ENCODE data around the gene DCDC1.
"Not testable (repeated sequence)": the region's sequence is repeated elsewhere in the genome, so short reads cannot be mapped to it uniquely, and the experiment has no call there.

The DCDC1 gene

GRCh38 chr11:30983776-30984441 lies 385.6 kb downstream of the DCDC1 start:
- peak; percentile 75 for DNase-seq

DNA sequence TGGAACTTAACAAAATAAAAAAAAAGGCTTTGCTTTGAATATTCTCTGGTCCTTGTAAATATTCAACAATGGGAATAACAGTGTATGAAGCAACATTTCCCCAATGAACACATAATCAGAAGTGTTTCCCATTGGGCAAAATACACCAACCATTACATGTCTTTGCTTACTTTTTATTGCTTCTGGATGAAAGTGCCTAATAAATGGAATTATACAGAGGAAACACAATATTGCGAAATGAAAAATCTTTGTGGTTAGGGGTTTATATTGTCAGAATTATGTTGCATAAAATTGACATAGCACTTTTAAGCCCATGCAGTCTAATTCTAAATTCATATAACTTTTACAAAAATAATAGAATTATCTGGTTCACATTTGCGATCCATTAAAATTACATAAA lies 386.4 kb downstream of the DCDC1 start:
- peak; percentile 35 for DNase-seq

GRCh38 chr11:30967579-30967978 lies 402.0 kb downstream of the DCDC1 start:
- DNase-seq: no peak

DNA sequence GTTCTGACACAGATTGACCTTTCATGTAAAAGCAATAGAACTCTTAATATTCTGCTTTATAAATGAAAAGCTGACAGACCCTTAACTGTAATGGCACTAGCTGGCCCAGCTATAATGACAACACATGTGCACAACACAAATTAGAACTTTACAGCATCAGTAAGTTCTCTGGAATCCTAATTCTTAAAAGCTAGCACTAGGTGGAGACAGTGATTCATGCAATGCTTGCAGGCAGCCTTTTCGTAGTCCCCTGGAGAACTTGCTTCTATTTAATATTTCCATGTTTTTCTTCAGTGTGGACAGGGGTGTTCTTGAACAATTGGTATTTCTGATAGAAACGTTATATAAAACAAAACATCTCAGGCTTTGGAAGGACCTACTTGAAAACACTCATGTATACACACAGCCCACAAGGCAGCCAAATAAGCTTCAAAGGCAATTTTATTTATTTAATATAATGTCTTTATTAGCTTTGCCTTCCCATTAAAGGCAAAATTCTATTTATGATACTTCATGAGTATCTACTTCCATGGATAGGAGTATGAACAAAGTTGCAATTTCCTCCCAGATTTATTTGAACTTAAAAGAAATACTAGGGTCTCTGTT lies 409.0 kb downstream of the DCDC1 start:
- peak; percentile 92 for DNase-seq

- DNase-seq: no peak
Observed at GRCh38 chr11:30956751-30957150, 412.8 kb downstream of the DCDC1 start.

DNA sequence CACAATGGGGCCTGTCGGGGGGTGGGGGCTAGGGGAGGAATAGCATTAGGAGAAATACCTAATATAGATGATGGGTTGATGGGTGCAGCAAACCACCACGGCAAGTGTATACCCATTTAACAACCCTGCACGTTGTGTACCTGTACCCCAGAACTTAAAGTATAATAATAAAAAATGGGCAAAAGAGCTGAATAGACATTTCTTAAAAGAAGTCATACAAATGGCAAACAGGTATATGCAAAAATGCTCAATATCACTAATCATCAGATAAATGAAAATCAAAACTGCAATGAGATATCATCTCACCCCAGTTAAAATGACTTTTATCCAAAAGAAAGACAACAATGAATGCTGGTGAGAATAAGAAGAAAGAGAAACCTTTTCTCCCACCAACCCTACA lies 419.7 kb downstream of the DCDC1 start:
- no peak for DNase-seq

GRCh38 chr11:30947715-30948114 lies 421.8 kb downstream of the DCDC1 start:
- not testable (repeated sequence) for DNase-seq

GRCh38 chr11:30938810-30939209 lies 430.7 kb downstream of the DCDC1 start:
- DNase-seq: no peak

DNA sequence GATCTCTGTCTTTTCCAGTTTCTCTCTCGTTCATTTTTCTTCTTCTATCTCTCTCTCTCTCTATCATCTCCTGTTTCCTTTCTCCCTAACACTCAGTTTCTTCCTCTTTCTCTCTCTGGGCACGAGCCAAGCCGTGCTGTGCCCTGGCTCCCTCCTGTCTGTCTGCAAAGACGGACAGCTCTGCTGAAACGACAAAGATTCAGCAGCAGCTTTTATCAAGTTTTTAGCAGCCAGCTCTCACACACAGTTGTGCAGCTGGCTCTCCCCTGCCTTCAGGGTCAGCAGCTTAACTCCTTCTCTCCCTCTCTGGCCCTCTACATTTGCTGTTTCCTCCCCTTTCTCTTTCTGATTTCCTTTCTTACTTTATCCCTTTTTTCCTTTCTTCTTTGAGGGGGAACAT lies 431.4 kb downstream of the DCDC1 start:
- DNase-seq: no peak

GRCh38 chr11:30936491-30936890 lies 433.0 kb downstream of the DCDC1 start:
- no peak for DNase-seq

DNA sequence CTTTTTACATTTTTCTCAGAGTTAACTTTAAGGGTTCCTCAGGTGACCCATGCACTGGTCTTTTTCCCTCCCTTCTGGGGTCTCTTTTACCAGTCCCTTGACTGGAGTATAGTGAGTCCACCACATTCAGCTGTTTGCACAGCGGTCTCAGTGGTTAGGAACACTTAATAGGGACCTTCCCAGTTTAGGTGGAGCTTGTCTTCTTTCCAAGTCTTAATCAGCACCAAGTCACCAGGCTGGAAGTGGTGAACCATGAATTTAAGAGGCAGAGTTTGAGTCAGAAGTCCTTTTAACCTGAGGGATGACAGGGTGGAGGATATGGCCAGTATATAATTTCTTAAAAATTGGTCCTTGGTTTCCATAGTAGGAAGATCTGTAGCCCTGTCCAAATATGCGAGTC lies 433.7 kb downstream of the DCDC1 start:
- no peak for DNase-seq

DNA sequence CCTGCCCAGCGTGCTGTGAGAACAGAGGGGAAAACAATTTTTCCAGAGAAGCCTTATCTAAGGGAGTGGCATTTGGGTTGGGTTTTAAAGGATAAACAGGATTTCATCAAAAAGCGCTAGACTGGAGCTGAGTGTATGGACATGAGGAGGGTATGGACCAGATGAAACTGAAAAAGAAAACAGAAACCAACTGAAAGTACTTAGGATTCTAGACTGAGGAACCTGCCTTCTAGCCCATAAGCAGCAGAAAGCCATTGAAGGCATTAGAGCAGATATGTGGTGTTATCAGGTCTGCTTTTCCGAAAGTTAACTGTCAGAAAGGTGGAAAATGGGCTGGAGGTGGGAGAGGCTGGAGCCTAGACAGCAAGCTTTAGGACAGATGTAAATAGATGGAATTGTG lies 443.4 kb downstream of the DCDC1 start:
- DNase-seq: no peak

DNA sequence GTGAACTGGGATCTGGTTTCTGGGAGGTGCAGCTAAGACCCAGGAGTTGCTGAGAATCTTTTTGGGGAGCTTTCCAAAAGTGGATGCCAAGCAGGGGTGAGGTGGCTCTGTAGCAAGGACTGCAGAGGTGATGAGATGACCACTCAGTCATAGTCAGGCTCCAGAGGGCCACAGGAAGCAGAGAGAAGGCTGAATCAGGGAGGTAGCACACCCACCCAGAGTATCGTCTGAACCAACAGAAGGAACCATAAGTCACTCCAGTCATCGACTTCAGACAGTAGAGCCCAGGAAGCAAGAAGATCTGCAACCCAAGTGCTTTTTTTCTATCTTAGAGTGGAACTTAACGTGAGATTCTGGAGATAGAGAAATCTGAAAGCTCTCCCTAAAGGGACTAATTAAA lies 447.7 kb downstream of the DCDC1 start:
- DNase-seq: peak; percentile 19

- no peak for DNase-seq
Observed at GRCh38 chr11:30919389-30920152, 450.0 kb downstream of the DCDC1 start.

- DNase-seq: peak; percentile 87
Observed at GRCh38 chr11:30917859-30918478, 451.6 kb downstream of the DCDC1 start.

DNA sequence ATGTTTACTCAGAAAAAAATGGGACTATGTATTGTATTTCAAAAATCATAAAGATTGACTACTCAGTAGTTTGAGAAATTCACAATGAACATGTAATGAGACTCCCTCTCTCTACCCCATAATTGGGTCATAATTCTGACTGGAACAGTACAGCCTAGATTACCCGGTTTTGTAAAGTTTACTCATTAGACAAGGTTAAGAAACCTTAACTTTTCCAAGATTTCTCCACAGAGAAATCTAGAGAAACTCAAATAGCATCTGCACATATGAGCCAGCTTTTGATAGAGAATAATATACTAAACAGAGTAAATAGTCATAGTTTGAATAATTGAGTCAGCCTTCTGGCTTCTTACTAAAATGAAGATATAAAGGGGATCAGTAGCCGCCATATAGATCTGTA lies 452.3 kb downstream of the DCDC1 start:
- peak; percentile 35 for DNase-seq

DNA sequence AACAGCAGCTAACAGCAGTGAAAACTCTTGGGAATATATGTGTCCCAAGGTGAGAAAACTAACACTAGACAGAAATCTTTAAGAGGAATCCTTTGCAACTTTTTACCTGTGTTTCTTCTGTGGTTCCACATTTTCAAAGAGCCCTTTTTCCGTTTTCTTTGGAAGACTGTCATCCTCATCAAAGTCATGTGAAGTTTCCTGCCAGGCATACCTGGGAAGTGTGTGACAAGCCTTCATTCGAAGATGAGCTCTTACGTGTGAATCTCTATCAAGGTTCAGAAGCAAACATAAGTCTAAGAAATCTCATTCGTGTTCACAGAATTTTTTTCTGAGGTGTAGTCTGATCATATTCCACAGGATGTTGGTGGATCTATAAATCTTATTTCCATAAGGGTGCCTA lies 452.8 kb downstream of the DCDC1 start:
- peak; percentile 23 for DNase-seq

DNA sequence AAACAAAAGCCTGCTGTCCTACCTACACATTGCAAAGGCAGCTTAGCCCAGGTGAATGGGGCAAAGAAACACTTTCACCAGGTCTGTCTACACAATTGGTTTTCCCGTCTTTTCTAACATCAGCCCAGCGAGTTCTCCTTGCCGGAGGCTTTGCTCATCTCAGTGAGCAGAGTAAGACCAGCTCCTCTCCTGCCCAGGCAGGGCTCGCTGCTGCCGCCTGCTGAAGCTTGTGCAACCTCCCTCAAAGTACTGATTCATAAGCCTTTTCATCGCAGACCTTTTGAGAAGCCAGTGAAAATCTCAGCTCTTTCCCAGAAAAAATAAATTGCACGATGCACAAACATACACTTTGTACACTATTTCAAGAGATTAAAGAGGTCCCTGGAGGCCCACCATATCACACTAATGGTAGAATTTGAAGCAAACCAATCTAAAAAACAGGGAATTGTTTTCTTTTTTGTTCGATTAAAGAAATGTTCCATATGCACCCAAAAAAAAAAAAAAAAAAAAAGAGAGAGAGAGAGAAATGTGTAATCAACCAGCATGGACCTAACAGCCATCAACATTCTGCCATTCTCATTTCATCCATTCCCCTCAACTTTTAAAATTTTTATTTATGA lies 455.3 kb downstream of the DCDC1 start:
- DNase-seq: peak; percentile 94

DNA sequence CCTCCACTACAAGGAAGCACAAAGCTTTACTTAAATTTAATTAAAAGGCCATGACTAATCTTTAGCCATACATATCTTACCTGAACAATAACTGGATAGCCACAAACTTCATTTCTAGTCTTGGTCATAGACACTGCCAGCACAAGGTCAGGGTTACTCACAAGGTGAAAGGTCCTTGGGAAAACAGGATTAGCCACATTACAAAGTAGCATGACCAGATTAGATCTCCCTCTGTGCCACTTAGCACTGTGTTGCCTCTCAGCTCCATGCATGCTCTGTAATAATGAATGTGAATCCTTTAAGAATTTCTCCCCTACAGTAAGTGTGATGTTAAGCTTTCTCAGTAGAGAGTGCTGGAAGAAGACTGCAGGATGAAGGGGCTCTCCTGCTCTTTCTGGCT lies 458.3 kb downstream of the DCDC1 start:
- peak; percentile 41 for DNase-seq

DNA sequence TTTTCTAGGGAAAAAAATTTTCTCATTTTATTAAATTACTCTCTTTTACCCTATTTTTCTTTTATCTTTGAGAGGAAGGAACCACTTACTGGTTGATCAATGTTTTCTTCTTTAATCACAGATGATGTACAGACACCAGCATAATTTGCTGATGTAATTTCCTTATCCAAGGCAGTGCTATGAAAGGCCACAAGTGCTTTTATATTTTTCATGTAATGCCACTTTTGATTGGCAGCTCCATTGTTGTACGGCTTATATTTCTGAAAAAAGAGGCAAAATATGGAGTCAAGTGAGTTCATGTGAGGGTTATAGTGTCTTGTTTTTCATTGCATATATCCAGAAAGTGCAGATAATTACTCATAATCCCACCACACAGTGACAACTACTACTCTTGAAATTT lies 460.7 kb downstream of the DCDC1 start:
- DNase-seq: no peak

DNA sequence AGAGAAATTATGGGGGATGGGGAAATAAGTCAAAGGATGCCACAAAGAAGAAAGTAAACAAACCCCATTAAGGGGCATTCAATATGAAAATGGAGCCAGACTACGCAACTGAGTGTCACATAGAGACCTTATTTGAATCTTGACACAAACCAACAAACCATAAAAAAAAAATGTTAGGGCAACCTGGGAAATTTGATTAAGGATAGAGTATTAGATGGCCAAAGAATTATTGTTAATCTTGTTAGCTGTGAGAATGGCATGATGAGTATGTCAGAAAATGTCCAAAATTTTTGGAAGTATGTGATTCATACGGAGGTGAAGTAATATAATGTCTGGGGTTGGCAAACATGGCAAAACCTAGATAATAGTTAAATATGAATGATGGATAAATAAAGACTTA lies 461.3 kb downstream of the DCDC1 start:
- no peak for DNase-seq

DNA sequence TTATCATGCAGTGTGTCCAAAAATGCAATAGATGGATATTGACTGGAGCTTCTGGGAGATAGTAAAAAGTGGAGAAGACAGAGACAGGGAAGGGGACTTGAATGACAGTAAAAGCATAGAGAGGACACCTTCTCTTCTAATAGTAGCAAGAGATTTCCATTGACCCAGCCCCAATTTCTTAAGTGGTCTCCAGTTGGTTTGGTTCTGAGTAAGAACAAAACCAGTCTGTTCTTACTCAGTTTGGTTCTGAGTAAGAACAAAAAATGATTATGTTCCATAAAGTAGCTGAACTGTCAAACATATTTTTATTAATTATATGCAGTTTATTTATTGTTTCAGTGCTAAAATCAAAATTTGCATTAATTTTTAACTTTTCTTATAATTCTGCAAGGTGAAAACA lies 466.6 kb downstream of the DCDC1 start:
- no peak for DNase-seq

DNA sequence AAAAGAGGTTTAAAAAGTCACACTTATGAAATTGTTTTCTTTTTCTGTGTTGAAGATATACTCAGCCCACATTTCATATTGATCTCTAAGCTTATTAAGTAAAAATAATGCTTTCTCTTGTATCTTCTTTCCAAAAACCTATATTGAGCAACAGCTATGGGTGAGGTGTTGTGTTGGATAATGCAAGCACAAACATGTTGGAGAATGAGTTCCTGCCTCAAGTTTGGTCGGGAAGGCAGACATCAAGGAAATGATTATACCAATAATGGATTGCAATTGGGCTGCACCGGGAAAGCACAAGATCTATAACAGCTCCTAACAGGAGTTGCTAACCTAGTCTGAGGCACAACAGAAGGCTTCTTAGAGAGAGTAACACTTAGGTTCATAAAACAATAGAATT lies 474.5 kb downstream of the DCDC1 start:
- DNase-seq: peak; percentile 32
